DND-41 (cell line): ENCODE results near the gene CPAMD8.

Source experiments
- EZH2 ChIP-seq: IDR thresholded peaks from 3 replicates; pipeline ENCODE4 v1.6.1; 2012; ENCODE audit warnings: borderline replicate concordance, low read depth, mild to moderate bottlenecking, moderate library complexity, low read length, inconsistent platforms; ENCODE audit not compliant: severe bottlenecking
- TF ChIP-seq, protein P1 (sequence below): IDR thresholded peaks from 2 replicates; pipeline ENCODE4 v1.5.1; 2012; ENCODE audit warnings: borderline replicate concordance, low read length, moderate library complexity, mild to moderate bottlenecking; ENCODE audit not compliant: poor library complexity, severe bottlenecking; ENCODE audit errors: extremely low read depth

DNA sequence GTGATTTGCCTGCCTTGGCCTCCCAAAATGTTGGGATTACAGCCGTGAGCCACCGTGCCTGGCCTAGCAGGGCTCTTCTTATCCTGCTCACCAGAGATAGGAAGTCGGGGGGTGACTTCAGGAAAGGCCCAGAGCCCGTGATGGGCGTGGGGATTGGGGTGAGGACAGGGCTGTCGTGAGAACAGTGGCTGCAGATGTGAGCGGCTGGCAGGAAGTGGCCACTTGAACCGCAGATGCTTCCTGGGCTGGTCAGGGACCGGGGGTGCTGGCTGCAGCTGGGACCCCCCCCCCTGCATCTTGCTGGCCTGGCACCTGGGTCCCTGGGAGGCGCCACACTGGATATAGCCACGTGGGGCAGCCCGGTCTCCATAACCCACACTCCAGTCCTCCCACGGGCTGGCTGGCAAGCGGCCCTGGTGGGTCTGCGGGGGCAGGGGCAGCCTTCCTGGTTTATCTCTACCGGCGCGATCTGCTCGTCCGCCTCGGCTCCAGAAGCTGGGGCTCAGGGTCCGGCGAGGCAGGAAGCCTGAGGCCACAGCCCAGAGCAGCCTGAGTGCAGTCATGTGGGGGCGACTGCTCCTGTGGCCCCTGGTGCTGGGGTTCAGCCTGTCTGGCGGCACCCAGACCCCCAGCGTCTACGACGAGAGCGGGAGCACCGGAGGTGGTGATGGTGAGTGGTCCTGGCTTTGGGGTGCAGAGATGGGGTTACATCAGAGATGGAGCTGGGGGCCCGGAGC lies 137.8 kb downstream of the CPAMD8 start, which contains the start of gene F2RL3:
- TF ChIP-seq, protein P1, sequence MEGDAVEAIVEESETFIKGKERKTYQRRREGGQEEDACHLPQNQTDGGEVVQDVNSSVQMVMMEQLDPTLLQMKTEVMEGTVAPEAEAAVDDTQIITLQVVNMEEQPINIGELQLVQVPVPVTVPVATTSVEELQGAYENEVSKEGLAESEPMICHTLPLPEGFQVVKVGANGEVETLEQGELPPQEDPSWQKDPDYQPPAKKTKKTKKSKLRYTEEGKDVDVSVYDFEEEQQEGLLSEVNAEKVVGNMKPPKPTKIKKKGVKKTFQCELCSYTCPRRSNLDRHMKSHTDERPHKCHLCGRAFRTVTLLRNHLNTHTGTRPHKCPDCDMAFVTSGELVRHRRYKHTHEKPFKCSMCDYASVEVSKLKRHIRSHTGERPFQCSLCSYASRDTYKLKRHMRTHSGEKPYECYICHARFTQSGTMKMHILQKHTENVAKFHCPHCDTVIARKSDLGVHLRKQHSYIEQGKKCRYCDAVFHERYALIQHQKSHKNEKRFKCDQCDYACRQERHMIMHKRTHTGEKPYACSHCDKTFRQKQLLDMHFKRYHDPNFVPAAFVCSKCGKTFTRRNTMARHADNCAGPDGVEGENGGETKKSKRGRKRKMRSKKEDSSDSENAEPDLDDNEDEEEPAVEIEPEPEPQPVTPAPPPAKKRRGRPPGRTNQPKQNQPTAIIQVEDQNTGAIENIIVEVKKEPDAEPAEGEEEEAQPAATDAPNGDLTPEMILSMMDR = no peak
- no peak for TF ChIP-seq EZH2
